SK-N-SH treated with all-trans-retinoic acid at 6 μM for 48 hours (cell line): ENCODE results near the gene PRKAB1.

Experiments used
- ATAC-seq: fragments of 200-7000 bp; cut with Tn5 transposase; 3 replicates; pipeline ENCODE4 v1.9.1; 2020; ENCODE audit warnings: mild to moderate bottlenecking, moderate library complexity
- ARNTL ChIP-seq: fragments of 450-650 bp; formaldehyde crosslinking; IDR thresholded peaks from 2 replicates; pipeline ENCODE4 v1.5.0; 2020; ENCODE audit warnings: low read depth, mild to moderate bottlenecking, moderate library complexity, borderline replicate concordance
- BACH2 ChIP-seq: fragments of 250-450 bp; sonication (Bioruptor Pico); IDR thresholded peaks from 2 replicates; pipeline ENCODE4 v1.9.0; 2021; ENCODE audit warnings: mild to moderate bottlenecking, borderline replicate concordance
- CSDC2 ChIP-seq: fragments of 250-450 bp; sonication (Bioruptor Pico); IDR thresholded peaks from 2 replicates; pipeline ENCODE4 v1.5.0; 2020; ENCODE audit warnings: mild to moderate bottlenecking, moderate library complexity
- ESRRG ChIP-seq: fragments of 250-450 bp; sonication (Bioruptor Pico); IDR thresholded peaks from 2 replicates; pipeline ENCODE4 v1.6.1; 2021; ENCODE audit warnings: mild to moderate bottlenecking
- GLIS3 ChIP-seq: fragments of 250-450 bp; sonication (Bioruptor Pico); IDR thresholded peaks from 2 replicates; pipeline ENCODE4 v1.5.0; 2020; ENCODE audit warnings: mild to moderate bottlenecking, moderate library complexity
- OSR1 ChIP-seq: fragments of 250-450 bp; sonication (Bioruptor Pico); IDR thresholded peaks from 2 replicates; pipeline ENCODE4 v1.8.0; 2022; ENCODE audit warnings: moderate library complexity, mild to moderate bottlenecking, inconsistent platforms
- PPARA ChIP-seq: fragments of 250-450 bp; sonication (Bioruptor Pico); IDR thresholded peaks from 2 replicates; pipeline ENCODE4 v1.5.0; 2020; ENCODE audit warnings: mild to moderate bottlenecking, borderline replicate concordance
- RARB ChIP-seq: fragments of 250-450 bp; sonication (Bioruptor Pico); IDR thresholded peaks from 2 replicates; pipeline ENCODE4 v1.8.0; 2021; ENCODE audit warnings: mild to moderate bottlenecking, moderate library complexity
- SNAI2 ChIP-seq: fragments of 250-450 bp; sonication (Bioruptor Pico); IDR thresholded peaks from 2 replicates; pipeline ENCODE4 v1.5.0; 2020; ENCODE audit warnings: mild to moderate bottlenecking, moderate library complexity
- TCF4 ChIP-seq: fragments of 250-450 bp; sonication (Bioruptor Pico); IDR thresholded peaks from 2 replicates; pipeline ENCODE4 v1.8.0; 2021; ENCODE audit warnings: mild to moderate bottlenecking, moderate library complexity, borderline replicate concordance
- TOX ChIP-seq: fragments of 250-450 bp; sonication (Bioruptor Pico); IDR thresholded peaks from 2 replicates; pipeline ENCODE4 v1.8.0; 2021; ENCODE audit warnings: mild to moderate bottlenecking, moderate library complexity, borderline replicate concordance
- ZC3H10 ChIP-seq: fragments of 250-450 bp; sonication (Bioruptor Pico); IDR thresholded peaks from 2 replicates; pipeline ENCODE4 v1.5.1; 2021; ENCODE audit warnings: mild to moderate bottlenecking, moderate library complexity
- ZFP3 ChIP-seq: fragments of 250-450 bp; sonication (Bioruptor Pico); IDR thresholded peaks from 2 replicates; pipeline ENCODE4 v1.5.0; 2020; ENCODE audit warnings: mild to moderate bottlenecking, moderate library complexity
- ZFP30 ChIP-seq: fragments of 450-650 bp; formaldehyde crosslinking; IDR thresholded peaks from 2 replicates; pipeline ENCODE4 v1.5.0; 2022; ENCODE audit warnings: mild to moderate bottlenecking, moderate library complexity
- ZNF565 ChIP-seq: fragments of 450-650 bp; formaldehyde crosslinking; conservative IDR thresholded peaks from 2 replicates; pipeline ENCODE4 v1.5.0; 2020; ENCODE audit warnings: low read depth, mild to moderate bottlenecking, moderate library complexity
- ZNF70 ChIP-seq: fragments of 450-650 bp; formaldehyde crosslinking; IDR thresholded peaks from 2 replicates; pipeline ENCODE4 v1.5.0; 2020; ENCODE audit warnings: mild to moderate bottlenecking, moderate library complexity
- ZNF8 ChIP-seq: fragments of 450-650 bp; formaldehyde crosslinking; IDR thresholded peaks from 2 replicates; pipeline ENCODE4 v1.5.0; 2020; ENCODE audit warnings: mild to moderate bottlenecking, moderate library complexity
- TF ChIP-seq, protein P1 (sequence below): fragments of 250-450 bp; sonication (Bioruptor Pico); IDR thresholded peaks from 2 replicates; pipeline ENCODE4 v1.8.0; 2020; ENCODE audit warnings: mild to moderate bottlenecking, moderate library complexity, borderline replicate concordance
- TF ChIP-seq, protein P2 (sequence below): fragments of 250-450 bp; sonication (Bioruptor Pico); IDR thresholded peaks from 2 replicates; pipeline ENCODE4 v1.8.0; 2021; ENCODE audit warnings: low read depth, mild to moderate bottlenecking, moderate library complexity, borderline replicate concordance
- TF ChIP-seq, protein P3 (sequence below): fragments of 250-450 bp; sonication (Bioruptor Pico); IDR thresholded peaks from 2 replicates; pipeline ENCODE4 v1.5.1; 2020; ENCODE audit warnings: low read depth, mild to moderate bottlenecking, moderate library complexity
- TF ChIP-seq, protein P4 (sequence below): fragments of 250-450 bp; sonication (Bioruptor Pico); IDR thresholded peaks from 2 replicates; pipeline ENCODE4 v1.5.1; 2021; ENCODE audit warnings: mild to moderate bottlenecking, moderate library complexity
- TF ChIP-seq, protein P5 (sequence below): fragments of 250-450 bp; sonication (Bioruptor Pico); IDR thresholded peaks from 2 replicates; pipeline ENCODE4 v1.5.0; 2020; ENCODE audit warnings: mild to moderate bottlenecking, moderate library complexity

PRKAB1 gene

DNA sequence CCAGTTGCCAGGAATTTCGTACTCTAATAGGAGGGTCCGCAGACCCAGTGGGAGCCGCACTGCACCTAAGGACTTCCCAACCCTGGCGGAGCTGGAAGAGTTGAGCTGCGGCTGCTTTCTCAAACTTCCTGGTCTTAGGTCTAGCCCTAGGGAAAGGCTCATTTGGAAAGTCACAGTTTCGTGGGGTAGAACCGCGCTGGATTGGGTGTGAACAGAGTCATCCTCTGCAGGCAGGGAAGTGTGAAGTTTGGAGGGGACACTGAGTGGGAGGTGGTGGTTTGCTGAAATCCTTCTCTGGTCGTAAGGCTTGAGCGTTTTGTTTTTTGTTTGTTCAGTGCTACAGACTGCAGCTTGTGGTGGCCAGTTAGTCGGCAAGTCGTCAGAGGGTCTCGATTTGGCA is 18.8 kb downstream of the PRKAB1 start:
- ATAC-seq: no peak
- TF ChIP-seq, protein P1, sequence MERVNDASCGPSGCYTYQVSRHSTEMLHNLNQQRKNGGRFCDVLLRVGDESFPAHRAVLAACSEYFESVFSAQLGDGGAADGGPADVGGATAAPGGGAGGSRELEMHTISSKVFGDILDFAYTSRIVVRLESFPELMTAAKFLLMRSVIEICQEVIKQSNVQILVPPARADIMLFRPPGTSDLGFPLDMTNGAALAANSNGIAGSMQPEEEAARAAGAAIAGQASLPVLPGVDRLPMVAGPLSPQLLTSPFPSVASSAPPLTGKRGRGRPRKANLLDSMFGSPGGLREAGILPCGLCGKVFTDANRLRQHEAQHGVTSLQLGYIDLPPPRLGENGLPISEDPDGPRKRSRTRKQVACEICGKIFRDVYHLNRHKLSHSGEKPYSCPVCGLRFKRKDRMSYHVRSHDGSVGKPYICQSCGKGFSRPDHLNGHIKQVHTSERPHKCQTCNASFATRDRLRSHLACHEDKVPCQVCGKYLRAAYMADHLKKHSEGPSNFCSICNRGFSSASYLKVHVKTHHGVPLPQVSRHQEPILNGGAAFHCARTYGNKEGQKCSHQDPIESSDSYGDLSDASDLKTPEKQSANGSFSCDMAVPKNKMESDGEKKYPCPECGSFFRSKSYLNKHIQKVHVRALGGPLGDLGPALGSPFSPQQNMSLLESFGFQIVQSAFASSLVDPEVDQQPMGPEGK: no peak
- TF ChIP-seq OSR1 (CRISPR knock-in tag): no peak
- no peak for TF ChIP-seq ZNF8 (CRISPR knock-in tag)
- TF ChIP-seq BACH2 (CRISPR knock-in tag): no peak
- TF ChIP-seq ARNTL: no peak
- TF ChIP-seq CSDC2: no peak
- no peak for TF ChIP-seq ZNF70 (CRISPR knock-in tag)
- TF ChIP-seq, protein P2, sequence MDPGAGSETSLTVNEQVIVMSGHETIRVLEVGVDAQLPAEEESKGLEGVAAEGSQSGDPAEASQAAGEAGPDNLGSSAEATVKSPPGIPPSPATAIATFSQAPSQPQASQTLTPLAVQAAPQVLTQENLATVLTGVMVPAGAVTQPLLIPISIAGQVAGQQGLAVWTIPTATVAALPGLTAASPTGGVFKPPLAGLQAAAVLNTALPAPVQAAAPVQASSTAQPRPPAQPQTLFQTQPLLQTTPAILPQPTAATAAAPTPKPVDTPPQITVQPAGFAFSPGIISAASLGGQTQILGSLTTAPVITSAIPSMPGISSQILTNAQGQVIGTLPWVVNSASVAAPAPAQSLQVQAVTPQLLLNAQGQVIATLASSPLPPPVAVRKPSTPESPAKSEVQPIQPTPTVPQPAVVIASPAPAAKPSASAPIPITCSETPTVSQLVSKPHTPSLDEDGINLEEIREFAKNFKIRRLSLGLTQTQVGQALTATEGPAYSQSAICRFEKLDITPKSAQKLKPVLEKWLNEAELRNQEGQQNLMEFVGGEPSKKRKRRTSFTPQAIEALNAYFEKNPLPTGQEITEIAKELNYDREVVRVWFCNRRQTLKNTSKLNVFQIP (CRISPR knock-in tag): no peak
- no peak for TF ChIP-seq RARB
- TF ChIP-seq TOX (CRISPR knock-in tag): no peak

DNA sequence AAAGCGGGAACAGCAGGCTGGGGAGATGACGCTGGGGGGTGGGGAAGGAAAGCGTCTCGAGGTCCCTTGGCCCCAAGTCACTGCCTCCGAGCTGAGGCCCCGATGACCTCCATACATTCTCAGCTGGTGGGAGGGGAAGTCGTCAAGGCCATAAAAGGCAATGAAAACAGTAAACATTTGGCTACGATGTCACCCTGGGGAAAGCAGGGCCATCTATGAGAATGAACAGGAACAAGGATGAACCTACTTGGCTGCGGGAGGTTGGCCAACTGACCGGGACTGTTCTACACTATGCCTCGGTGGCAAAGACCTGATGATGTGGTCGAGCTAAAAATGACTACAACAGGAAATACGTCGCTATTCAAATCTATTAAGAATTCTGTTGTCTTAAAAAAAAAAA is 19.5 kb downstream of the PRKAB1 start:
- TF ChIP-seq ESRRG (no peak), ZNF8 (CRISPR knock-in tag) (no peak), OSR1 (CRISPR knock-in tag) (no peak), ZC3H10 (no peak), BACH2 (CRISPR knock-in tag) (no peak), TCF4 (CRISPR knock-in tag) (no peak), RARB (no peak), ZNF70 (CRISPR knock-in tag) (no peak), SNAI2 (CRISPR knock-in tag) (no peak), GLIS3 (CRISPR knock-in tag) (no peak), CSDC2 (no peak), ARNTL (no peak)
- TF ChIP-seq, protein P3, sequence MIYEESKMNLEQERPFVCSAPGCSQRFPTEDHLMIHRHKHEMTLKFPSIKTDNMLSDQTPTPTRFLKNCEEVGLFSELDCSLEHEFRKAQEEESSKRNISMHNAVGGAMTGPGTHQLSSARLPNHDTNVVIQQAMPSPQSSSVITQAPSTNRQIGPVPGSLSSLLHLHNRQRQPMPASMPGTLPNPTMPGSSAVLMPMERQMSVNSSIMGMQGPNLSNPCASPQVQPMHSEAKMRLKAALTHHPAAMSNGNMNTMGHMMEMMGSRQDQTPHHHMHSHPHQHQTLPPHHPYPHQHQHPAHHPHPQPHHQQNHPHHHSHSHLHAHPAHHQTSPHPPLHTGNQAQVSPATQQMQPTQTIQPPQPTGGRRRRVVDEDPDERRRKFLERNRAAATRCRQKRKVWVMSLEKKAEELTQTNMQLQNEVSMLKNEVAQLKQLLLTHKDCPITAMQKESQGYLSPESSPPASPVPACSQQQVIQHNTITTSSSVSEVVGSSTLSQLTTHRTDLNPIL (CRISPR knock-in tag): no peak
- TF ChIP-seq, protein P4, sequence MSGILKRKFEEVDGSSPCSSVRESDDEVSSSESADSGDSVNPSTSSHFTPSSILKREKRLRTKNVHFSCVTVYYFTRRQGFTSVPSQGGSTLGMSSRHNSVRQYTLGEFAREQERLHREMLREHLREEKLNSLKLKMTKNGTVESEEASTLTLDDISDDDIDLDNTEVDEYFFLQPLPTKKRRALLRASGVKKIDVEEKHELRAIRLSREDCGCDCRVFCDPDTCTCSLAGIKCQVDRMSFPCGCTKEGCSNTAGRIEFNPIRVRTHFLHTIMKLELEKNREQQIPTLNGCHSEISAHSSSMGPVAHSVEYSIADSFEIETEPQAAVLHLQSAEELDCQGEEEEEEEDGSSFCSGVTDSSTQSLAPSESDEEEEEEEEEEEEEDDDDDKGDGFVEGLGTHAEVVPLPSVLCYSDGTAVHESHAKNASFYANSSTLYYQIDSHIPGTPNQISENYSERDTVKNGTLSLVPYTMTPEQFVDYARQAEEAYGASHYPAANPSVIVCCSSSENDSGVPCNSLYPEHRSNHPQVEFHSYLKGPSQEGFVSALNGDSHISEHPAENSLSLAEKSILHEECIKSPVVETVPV (CRISPR knock-in tag): no peak
- TF ChIP-seq, protein P2 (CRISPR knock-in tag): no peak
- ATAC-seq: no peak

DNA sequence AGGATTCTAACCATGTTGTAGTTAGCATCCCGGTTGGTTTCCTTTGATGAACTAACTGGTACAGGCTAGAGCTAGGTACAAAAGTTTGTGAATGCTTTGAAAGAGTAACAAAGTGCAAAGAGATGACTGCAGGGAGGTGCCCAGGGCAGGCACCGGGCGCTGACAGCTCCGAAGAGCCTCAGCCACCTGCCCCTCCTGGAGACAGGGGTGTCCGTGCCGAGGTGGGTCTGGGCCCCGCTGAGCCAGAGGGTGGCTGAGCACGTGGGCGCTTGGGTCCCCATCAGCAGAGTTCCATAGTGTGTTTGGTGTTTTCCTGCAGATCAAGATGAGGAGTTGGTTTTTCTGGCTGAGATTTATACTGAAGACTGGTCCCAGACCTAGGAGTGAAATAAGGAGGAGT is 19.9 kb downstream of the PRKAB1 start:
- TF ChIP-seq ZNF8 (CRISPR knock-in tag) (no peak), SNAI2 (CRISPR knock-in tag) (no peak), ZFP3 (CRISPR knock-in tag) (no peak), PPARA (no peak), CSDC2 (no peak), ZNF565 (CRISPR knock-in tag) (no peak), TCF4 (CRISPR knock-in tag) (no peak), ZFP30 (CRISPR knock-in tag) (no peak), ESRRG (no peak), ZC3H10 (no peak), ZNF70 (CRISPR knock-in tag) (no peak)
- TF ChIP-seq, protein P5, sequence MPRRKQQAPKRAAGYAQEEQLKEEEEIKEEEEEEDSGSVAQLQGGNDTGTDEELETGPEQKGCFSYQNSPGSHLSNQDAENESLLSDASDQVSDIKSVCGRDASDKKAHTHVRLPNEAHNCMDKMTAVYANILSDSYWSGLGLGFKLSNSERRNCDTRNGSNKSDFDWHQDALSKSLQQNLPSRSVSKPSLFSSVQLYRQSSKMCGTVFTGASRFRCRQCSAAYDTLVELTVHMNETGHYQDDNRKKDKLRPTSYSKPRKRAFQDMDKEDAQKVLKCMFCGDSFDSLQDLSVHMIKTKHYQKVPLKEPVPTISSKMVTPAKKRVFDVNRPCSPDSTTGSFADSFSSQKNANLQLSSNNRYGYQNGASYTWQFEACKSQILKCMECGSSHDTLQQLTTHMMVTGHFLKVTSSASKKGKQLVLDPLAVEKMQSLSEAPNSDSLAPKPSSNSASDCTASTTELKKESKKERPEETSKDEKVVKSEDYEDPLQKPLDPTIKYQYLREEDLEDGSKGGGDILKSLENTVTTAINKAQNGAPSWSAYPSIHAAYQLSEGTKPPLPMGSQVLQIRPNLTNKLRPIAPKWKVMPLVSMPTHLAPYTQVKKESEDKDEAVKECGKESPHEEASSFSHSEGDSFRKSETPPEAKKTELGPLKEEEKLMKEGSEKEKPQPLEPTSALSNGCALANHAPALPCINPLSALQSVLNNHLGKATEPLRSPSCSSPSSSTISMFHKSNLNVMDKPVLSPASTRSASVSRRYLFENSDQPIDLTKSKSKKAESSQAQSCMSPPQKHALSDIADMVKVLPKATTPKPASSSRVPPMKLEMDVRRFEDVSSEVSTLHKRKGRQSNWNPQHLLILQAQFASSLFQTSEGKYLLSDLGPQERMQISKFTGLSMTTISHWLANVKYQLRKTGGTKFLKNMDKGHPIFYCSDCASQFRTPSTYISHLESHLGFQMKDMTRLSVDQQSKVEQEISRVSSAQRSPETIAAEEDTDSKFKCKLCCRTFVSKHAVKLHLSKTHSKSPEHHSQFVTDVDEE: no peak
- TF ChIP-seq, protein P4 (CRISPR knock-in tag): no peak
- TF ChIP-seq, protein P2 (CRISPR knock-in tag): no peak
- TF ChIP-seq, protein P3 (CRISPR knock-in tag): no peak
- no peak for ATAC-seq
